ENCODE results near the gene CFAP74.

CFAP74 gene

DNA sequence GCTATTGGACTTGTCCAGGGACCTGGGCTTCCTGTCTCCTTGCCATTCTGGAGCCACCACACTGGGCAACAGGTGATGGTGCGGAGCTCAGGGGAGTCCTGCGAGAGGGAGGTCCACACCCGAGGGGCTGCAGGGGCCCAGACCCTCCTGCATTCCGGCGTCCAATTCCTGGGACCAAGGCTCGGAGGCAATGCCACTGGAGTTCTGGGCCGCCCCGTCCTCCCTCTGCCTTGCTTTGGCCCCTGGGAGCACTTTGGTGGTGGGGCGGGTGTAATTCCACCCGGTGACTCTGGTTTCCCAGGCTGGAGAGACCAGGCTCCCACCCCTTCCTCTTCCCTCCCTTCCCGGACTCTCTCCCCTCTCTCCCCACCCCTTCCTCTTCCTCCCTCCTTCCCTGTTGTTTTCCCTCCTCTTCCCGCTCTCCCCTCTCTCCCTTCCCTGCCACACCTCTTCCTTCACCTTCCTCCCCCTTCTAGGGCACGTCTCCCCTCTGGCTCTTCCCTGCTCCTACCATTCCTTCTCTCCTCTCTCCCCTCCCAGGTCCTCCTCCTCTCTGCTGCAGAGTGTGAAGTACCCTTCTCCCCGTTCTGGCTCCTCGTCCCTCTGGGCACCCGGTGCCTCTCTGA lies 48.6 kb upstream of the CFAP74 start:
- H3K14ac ChIP-seq (ENCODE audit: low read length), result peak overlapping the region; percentile 64
- no peak for DNase-seq (ENCODE audit: low spot score)
- no peak overlapping the region for H3K9ac ChIP-seq (ENCODE audit: low read depth, low read length, poor library complexity)
- peak overlapping the region; percentile 14 for H3K4me2 ChIP-seq (ENCODE audit: insufficient read depth, low read length, poor library complexity, severe bottlenecking)
- H3K4ac ChIP-seq (ENCODE audit: low read length), result no peak overlapping the region
- H2BK5ac ChIP-seq (ENCODE audit: low read length), result no peak overlapping the region
- peak overlapping the region; percentile 17 for H3K18ac ChIP-seq (ENCODE audit: low read length)
- H3K4me1 ChIP-seq (ENCODE audit: control insufficient read depth in 2 of 2, insufficient read depth in 1 of 2, low read depth in 1 of 2, low read length in 2 of 2), result peaks cover 2 to 15% of the 10 kb centered on the region in 2 donors
- H3K4me3 ChIP-seq (ENCODE audit: low read length in 2 of 2), result no peak overlapping the region
- H3K36me3 ChIP-seq (replicated peaks in 1 of 2; ENCODE audit: control insufficient read depth in 2 of 2, insufficient read depth in 2 of 2, low read length in 2 of 2), result peaks cover 0 to 2% of the 10 kb centered on the region in 2 donors
- peak overlapping the region; percentile 41 for H2BK12ac ChIP-seq (ENCODE audit: low read length)
- H3K9me3 ChIP-seq (replicated peaks in 1 of 2; ENCODE audit: control insufficient read depth in 2 of 2, insufficient read depth in 1 of 2, low read depth in 1 of 2, low read length in 2 of 2), result no peaks in the 10 kb centered on the region
- no peak overlapping the region for H2AFZ ChIP-seq (ENCODE audit: low read length)
- no peak overlapping the region for H4K8ac ChIP-seq (ENCODE audit: low read depth, low read length)
- WGBS, 2 donors (ENCODE audit: extremely low coverage in 2 of 2, insufficient read length in 2 of 2, insufficient replicate concordance in 1 of 2), result no CpG with 5 or more reads among the region's 16 CpGs
- peak overlapping the region; percentile 8 for H3K23ac ChIP-seq (ENCODE audit: low read depth, low read length, poor library complexity)
- no peak overlapping the region for H4K91ac ChIP-seq (ENCODE audit: low read depth, low read length, poor library complexity)
- H3K27ac ChIP-seq (replicated peaks; ENCODE audit: low read length), result no peak overlapping the region
- peaks cover 0 to 74% (median 29%) of the 10 kb centered on the region in 3 experiments for H3K27me3 ChIP-seq (ENCODE audit: control insufficient read depth in 3 of 3, insufficient read depth in 3 of 3, low read depth in 1 of 3, low read length in 3 of 3)
- H2BK15ac ChIP-seq (ENCODE audit: low read length), result no peak overlapping the region
- H2AK5ac ChIP-seq (ENCODE audit: low read depth, low read length), result no peak overlapping the region
- H3K79me1 ChIP-seq (ENCODE audit: low read depth, low read length), result peaks cover 19% of the 10 kb centered on the region
- no peak overlapping the region for H2BK120ac ChIP-seq (ENCODE audit: low read depth, low read length)

DNA sequence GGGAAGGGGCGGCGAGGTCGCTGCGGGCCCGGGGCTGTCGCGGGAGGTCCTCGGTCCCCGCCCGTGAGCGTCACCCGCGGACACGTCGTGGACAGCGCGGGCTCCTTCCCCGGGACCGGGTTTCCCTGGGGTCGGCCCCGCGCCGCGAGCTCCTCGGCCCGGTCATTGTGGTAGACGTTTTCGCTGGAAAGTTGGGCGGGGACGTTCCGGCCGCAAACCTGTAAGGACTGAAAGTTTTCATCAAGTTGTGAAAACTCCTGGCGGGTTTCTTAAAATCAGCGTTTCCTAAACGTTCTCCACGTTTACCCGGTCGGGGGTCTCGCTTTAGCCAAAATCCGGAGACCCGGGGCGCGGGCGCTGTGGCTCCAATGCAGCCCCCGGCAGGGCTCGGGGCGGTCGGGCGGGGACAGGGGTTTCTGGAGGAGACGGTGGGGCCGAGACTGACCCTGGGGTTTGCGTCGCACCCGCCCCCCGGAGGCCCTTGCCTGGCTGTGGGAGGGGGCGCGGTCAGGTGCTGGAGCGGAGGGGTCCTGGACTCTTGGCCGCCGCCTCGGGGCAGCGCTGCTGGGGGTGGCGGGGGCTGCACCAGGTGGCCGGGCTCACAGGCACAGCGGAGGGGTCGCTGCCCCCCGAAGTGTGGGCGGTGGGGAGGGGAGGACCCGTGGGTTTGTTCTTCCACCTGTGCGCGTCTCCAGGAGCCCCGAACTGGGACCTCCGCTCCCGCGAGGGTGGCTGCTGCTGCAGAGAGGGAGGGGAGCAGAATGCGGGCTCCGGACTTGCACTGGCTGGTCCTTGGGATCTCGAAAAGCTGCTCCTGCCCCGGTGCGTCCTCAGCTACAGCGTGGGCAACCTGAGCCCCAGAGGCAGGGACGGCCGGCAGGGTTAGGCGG lies 47.5 kb upstream of the CFAP74 start:
- Histone ChIP-seq H3K79me1 (ENCODE audit: low read depth, low read length) (peaks cover 16% of the 10 kb centered on the region), H2BK120ac (ENCODE audit: low read depth, low read length) (no peak overlapping the region), H4K91ac (ENCODE audit: low read depth, low read length, poor library complexity) (no peak overlapping the region), H3K4me1 (ENCODE audit: control insufficient read depth in 2 of 2, insufficient read depth in 1 of 2, low read depth in 1 of 2, low read length in 2 of 2) (peaks cover 3 to 21% of the 10 kb centered on the region in 2 donors), H3K36me3 (replicated peaks in 1 of 2; ENCODE audit: control insufficient read depth in 2 of 2, insufficient read depth in 2 of 2, low read length in 2 of 2) (peaks cover 0 to 2% of the 10 kb centered on the region in 2 donors), H2AFZ (ENCODE audit: low read length) (no peak overlapping the region), H3K4me2 (ENCODE audit: insufficient read depth, low read length, poor library complexity, severe bottlenecking) (peak overlapping the region; percentile 96), H2BK5ac (ENCODE audit: low read length) (no peak overlapping the region), H3K4ac (ENCODE audit: low read length) (no peak overlapping the region), H3K18ac (ENCODE audit: low read length) (peak overlapping the region; percentile 94), H3K27ac (replicated peaks; ENCODE audit: low read length) (no peak overlapping the region), H3K14ac (ENCODE audit: low read length) (peak overlapping the region; percentile 38), H3K4me3 (ENCODE audit: low read length in 2 of 2) (peak overlapping the region in 1 of 2 donors; percentile 95), H2AK5ac (ENCODE audit: low read depth, low read length) (peak overlapping the region; percentile 88), H3K27me3 (ENCODE audit: control insufficient read depth in 3 of 3, insufficient read depth in 3 of 3, low read depth in 1 of 3, low read length in 3 of 3) (peaks cover 0 to 85% (median 34%) of the 10 kb centered on the region in 3 experiments), H4K8ac (ENCODE audit: low read depth, low read length) (no peak overlapping the region), H3K9ac (ENCODE audit: low read depth, low read length, poor library complexity) (peak overlapping the region; percentile 91), H3K9me3 (replicated peaks in 1 of 2; ENCODE audit: control insufficient read depth in 2 of 2, insufficient read depth in 1 of 2, low read depth in 1 of 2, low read length in 2 of 2) (no peaks in the 10 kb centered on the region), H3K23ac (ENCODE audit: low read depth, low read length, poor library complexity) (peak overlapping the region; percentile 65), H2BK12ac (ENCODE audit: low read length) (no peak overlapping the region), H2BK15ac (ENCODE audit: low read length) (peak overlapping the region; percentile 49)
- WGBS, 2 donors (ENCODE audit: extremely low coverage in 2 of 2, insufficient read length in 2 of 2, insufficient replicate concordance in 1 of 2), result no CpG with 5 or more reads among the region's 84 CpGs
- no peak for DNase-seq (ENCODE audit: low spot score)

DNA sequence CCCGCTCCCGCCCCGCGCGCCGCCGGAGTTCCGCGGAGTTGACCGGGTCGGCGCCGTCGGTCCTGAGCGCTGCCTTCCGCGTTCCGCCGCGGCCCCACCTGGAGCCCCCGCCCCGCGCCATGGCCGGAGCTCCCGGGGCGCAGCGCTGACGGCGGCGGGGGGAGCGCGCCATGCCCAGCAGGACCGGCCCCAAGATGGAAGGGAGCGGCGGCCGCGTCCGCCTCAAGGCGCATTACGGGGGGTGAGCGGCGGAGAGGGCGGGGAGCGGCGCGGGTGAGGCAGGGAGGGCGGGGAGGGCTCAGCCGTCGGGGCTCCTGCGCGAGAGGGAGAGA lies 46.8 kb upstream of the CFAP74 start:
- Histone ChIP-seq H3K4me3 (ENCODE audit: low read length in 2 of 2) (peak overlapping the region in 1 of 2 donors; percentile 95), H3K14ac (ENCODE audit: low read length) (peak overlapping the region; percentile 38), H2BK120ac (ENCODE audit: low read depth, low read length) (no peak overlapping the region), H3K4me2 (ENCODE audit: insufficient read depth, low read length, poor library complexity, severe bottlenecking) (peak overlapping the region; percentile 96), H4K91ac (ENCODE audit: low read depth, low read length, poor library complexity) (no peak overlapping the region), H3K9ac (ENCODE audit: low read depth, low read length, poor library complexity) (peak overlapping the region; percentile 91), H3K18ac (ENCODE audit: low read length) (peak overlapping the region; percentile 94), H2BK15ac (ENCODE audit: low read length) (no peak overlapping the region), H3K4ac (ENCODE audit: low read length) (no peak overlapping the region), H2AFZ (ENCODE audit: low read length) (no peak overlapping the region), H3K36me3 (replicated peaks in 1 of 2; ENCODE audit: control insufficient read depth in 2 of 2, insufficient read depth in 2 of 2, low read length in 2 of 2) (peaks cover 0 to 2% of the 10 kb centered on the region in 2 donors), H3K4me1 (ENCODE audit: control insufficient read depth in 2 of 2, insufficient read depth in 1 of 2, low read depth in 1 of 2, low read length in 2 of 2) (peaks cover 3 to 21% of the 10 kb centered on the region in 2 donors), H2BK12ac (ENCODE audit: low read length) (peak overlapping the region; percentile 22), H4K8ac (ENCODE audit: low read depth, low read length) (peak overlapping the region; percentile 82), H3K27me3 (ENCODE audit: control insufficient read depth in 3 of 3, insufficient read depth in 3 of 3, low read depth in 1 of 3, low read length in 3 of 3) (peaks cover 0 to 88% (median 40%) of the 10 kb centered on the region in 3 experiments), H3K23ac (ENCODE audit: low read depth, low read length, poor library complexity) (peak overlapping the region; percentile 65), H2BK5ac (ENCODE audit: low read length) (no peak overlapping the region), H2AK5ac (ENCODE audit: low read depth, low read length) (peak overlapping the region; percentile 88), H3K27ac (replicated peaks; ENCODE audit: low read length) (no peak overlapping the region), H3K79me1 (ENCODE audit: low read depth, low read length) (peaks cover 14% of the 10 kb centered on the region), H3K9me3 (replicated peaks in 1 of 2; ENCODE audit: control insufficient read depth in 2 of 2, insufficient read depth in 1 of 2, low read depth in 1 of 2, low read length in 2 of 2) (no peaks in the 10 kb centered on the region)
- WGBS, 2 donors (ENCODE audit: extremely low coverage in 2 of 2, insufficient read length in 2 of 2, insufficient replicate concordance in 1 of 2), result no CpG with 5 or more reads among the region's 51 CpGs
- no peak for DNase-seq (ENCODE audit: low spot score)

Data from neuronal stem cell (in vitro differentiated cells).